Measurements from ENCODE around the gene GEN1.

GEN1 gene, protein sequence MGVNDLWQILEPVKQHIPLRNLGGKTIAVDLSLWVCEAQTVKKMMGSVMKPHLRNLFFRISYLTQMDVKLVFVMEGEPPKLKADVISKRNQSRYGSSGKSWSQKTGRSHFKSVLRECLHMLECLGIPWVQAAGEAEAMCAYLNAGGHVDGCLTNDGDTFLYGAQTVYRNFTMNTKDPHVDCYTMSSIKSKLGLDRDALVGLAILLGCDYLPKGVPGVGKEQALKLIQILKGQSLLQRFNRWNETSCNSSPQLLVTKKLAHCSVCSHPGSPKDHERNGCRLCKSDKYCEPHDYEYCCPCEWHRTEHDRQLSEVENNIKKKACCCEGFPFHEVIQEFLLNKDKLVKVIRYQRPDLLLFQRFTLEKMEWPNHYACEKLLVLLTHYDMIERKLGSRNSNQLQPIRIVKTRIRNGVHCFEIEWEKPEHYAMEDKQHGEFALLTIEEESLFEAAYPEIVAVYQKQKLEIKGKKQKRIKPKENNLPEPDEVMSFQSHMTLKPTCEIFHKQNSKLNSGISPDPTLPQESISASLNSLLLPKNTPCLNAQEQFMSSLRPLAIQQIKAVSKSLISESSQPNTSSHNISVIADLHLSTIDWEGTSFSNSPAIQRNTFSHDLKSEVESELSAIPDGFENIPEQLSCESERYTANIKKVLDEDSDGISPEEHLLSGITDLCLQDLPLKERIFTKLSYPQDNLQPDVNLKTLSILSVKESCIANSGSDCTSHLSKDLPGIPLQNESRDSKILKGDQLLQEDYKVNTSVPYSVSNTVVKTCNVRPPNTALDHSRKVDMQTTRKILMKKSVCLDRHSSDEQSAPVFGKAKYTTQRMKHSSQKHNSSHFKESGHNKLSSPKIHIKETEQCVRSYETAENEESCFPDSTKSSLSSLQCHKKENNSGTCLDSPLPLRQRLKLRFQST

DNA sequence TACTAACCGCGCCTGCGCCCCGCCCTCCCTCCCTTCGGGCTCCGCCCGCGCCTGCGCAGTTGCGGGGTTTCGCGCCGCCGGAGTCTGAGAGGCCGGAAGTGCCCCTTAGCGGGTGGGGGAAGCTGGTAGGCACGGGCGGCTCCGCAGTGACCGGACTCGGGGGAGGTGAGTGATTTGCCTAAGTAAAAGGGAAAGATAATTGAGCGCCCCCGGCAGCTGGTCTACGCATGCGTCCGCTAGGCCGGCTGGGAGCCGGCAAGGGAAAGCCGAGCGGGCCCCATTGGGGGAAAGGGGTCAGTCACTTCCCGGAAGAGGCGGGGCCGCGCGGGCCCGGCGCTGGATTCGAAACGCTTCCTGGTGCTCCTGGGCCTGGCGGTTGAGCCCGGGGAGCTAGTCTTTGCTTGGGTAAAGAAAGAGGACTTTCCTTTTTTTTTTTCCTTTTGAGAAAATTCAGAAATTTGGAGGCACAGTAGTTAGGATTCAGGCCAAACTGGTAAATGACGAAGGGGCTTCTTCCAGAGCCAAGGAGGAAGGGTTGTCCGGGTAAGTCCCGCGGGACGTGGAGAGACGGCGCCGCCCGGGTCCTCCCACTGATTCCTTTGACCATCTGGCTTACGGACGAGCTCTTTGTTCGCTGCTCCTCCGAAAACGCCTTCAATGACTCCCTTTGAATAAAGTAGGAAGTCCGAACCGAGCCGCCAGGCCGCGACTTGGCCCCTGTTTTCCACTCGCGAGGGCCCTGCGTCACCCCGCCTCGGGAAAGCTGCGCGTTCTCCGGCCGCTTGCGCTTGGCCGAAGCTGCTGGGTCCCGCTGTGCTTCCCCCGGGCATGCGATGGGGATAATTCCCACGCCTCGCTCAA lies at the start of gene GEN1, which contains the start of gene SMC6:
GEN1 (plus strand) TSS at position 336 of the 861 bp plus-strand sequence. CDS start 5,806 bp downstream, outside the sequence.
SMC6 (minus strand) TSS at position 8 of the 861 bp plus-strand sequence. CDS start 7,864 bp downstream, outside the sequence.
- DNase-seq, result peak; percentile 97

DNA sequence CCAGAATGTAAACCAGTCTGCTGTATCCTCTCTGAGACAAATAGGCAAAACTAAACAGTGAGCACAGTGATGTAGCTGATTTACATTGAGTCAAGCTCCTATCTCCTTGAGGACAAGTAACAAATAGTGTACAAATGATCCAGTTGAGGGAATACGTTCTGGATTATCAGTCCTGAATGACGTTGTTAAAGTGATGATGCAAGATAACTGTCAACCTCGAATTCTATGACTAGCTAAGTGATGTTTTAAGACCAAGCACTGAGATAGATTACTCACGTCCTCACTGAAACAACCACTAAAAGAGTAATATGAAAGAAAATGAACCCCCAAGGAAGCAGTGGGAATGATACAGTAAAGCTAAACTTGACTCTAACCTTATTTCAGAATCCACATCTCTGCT lies 47.1 kb upstream of the GEN1 start:
- no peak for DNase-seq

DNA sequence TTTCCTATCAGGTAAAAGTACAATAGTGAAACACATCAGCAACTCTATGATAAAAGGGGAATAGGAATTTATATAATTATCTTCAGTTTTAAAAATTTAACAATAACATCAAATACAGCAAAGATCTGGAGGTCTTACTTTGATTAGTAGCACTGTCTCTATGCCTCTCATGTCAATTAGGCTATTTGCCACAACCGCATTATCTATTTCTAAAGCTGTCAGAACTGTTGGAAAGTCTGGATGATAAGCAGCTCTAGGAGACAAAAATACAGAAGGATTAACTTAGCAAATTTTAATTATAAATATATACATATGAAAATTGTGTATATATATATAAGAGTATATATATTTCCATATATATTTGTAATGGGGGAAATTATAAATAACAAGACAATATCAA lies 45.4 kb upstream of the GEN1 start:
- no peak for DNase-seq

DNA sequence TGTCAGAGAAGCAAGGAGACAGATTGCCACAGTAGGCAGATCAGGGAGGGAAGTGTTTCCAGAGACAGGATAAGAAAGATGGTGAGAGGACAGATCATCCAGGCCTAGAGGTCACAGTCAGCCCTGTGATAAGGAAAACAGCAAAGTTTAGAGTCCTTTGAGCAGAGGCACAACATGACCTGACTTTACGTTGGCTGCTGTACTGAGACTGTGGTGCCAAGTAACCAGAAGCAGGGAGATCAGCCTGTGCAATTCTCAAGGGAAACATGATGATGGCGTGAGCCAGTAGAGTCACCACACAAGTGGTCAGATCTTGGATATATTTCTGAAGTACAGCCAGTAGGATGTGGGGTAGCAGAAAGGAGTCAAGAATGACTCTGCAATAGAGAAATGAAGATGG lies 44.0 kb upstream of the GEN1 start:
- no peak for DNase-seq

DNA sequence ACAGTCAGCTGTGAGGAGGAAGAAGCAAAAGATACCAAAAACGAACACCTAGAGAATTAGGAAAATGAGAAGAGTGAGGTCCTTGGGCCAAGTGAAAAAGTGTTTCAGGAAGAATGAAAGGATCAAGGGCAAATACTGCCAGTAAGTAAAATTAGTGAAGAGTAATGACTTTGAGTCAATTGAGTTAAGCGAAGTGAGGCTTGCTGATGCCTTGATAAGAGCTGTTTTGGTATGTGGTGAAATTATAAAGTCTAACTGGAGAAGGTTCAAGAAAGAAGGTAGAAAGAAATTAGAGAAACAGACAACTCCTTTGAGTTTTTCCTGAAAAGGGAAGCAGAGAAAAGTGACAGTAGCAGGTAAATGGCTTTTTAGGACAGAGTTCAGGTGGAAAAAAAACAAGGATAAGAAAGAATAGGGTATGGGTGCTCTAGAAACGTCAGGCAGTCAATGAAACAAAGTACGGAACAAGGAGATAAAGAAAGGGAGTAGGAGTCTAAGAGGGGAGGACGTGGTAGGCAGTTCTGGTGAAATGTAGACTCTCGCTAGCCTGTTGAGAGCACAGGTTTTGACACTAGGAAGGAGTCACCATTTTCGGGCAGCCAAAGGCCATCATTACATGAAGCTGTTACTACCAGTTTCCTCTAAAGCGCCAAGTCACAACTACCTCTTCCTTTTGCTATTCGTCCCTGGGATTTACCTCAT lies 43.2 kb upstream of the GEN1 start:
- DNase-seq, result no peak

DNA sequence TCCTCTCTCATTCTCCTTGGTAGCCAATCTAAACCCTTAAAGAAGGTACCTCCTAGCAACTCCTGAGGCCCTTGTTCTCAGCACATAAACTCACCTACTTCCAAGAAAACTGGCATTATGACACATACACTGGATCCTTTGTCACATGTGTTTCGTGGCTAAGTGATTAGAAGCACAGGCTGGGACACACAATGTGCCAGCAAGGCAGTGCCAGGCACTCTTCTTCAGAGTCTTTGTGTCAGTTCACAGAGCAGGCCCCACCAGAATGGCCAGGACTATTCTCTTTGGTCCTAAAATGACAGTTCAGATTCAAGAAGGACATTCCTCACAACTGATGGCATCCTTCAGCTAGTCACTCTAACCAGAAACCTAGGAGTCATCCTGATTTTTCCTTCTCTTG lies 40.6 kb upstream of the GEN1 start:
- DNase-seq, result no peak

DNA sequence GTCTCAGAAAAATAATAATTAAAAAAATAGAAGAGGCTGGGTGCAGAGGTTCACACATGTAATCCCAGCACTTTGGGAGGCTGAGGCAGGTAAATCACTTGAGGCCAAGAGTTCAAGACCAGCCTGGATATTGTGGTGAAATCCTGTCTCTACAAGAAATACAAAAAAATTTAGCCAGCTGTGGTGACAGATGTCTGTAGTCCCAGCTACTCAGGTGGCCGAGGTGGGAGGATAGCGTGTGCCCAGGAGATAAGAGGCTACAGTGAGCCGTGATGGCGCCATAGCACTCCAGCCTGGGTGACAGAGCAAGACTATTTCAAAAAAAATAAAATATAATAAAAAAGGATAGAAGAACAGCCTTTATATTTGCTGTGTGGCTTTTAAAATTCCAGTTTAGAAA lies 36.3 kb upstream of the GEN1 start:
- no peak for DNase-seq

DNA sequence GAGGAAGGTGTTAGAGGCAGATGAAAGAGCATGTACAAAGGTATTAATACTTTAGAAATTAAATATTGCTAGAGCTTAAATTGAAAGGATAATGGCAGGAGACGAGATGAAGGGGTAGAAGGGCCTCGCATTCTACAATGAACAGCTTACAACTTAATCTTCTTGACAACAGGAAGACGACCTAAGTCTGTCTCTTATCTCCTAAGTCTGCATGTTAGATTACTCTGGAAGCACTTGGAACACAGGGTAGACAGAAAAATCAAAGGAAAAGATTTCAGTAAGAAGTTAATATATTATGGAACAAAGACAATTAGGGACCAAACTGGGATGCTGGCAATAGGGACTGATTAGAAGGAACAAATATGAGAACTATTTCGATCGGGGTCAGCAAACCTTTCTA lies 35.2 kb upstream of the GEN1 start:
- DNase-seq, result no peak

DNA sequence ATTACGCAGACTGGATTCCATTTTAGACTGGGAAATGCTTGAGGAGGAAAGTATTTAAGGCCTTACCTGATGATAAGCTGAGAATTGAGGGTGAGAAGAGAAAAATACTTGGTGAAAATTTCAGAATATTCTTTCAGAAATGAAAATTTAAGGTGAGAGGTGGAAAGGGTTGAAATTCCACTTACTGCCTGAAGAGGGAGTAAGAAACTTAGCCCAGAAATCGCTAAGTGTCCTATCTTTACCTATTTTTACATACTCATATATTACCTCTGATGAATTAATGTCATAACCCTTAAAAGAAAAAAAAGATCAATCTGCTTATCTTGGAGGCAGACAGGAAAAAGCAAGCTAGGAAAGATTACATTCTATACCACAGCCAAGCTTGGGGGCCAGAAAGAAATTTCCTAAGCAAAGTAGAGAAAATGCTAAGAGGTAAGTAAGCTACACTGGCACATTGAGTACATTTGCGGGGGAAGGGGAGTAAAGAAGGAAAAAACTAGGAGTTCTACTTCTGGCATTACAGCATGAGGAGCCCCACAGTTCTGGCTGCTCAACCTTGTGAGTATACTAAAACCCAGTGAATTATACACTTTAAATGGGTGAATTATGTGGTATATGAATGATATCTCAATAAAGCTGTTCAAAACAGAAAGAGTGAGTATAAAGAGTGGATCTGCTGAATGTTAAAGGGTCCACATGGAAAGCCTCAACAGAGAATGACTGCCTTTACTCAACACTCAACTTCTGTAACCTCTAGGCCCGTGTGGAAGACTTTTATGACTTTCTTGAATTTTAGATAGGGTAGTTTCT lies 34.2 kb upstream of the GEN1 start:
- no peak for DNase-seq

DNA sequence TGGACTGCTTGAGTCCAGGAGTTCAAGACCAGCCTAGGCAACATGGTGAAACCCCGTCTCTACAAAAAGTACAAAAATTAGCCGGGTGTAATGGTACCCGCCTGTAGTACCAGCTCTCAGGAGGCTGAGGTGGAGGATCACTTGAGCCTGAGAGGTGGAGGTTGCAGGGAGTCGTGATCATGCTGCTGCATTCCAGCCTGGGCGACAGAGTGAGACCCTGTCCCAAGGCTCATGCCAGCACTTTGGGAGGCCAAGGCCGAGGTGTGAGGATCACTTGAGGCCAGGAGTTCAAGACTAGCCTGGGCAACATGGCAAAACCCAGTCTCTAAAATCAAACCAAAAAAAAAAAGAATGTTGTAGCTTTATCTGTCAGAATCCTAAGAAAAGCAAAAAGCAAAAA lies 25.7 kb upstream of the GEN1 start:
- DNase-seq, result no peak

DNA sequence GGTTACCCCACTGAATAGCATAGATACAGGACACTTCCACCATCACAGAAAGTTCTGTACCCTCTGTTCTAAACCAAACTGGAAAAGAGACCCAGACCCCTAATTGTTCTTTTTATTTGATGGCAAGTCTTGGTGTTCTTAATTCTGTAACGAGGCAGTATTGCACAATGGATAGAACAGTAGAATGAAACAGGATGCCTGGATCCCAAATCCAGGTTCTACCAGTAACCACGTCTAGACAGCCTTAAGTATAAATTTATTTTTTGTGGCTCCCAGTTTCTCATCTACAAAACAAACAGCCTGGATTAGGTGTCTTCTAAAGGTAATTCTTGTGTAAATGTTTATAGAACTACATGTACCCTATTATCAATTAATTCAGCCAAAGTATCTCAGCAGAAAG lies 24.1 kb upstream of the GEN1 start:
- no peak for DNase-seq

DNA sequence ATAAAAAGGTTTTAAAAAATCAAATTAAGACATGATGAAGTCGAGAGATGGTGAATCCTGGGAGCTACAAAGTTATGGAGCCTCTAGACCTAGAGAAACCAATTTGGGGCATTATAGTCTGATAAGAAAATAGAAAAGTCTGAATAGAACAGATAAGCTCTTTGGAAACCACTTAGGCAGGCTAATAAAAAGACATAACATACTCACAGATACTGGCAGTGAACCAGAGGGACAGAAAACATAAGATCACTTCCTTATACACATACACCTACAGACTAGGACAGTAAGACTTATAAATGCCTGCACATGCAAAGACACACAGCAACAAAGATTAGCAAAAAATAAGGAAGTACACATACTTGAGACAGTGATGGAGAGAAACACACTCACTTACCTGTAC lies 20.3 kb upstream of the GEN1 start:
- DNase-seq, result no peak

DNA sequence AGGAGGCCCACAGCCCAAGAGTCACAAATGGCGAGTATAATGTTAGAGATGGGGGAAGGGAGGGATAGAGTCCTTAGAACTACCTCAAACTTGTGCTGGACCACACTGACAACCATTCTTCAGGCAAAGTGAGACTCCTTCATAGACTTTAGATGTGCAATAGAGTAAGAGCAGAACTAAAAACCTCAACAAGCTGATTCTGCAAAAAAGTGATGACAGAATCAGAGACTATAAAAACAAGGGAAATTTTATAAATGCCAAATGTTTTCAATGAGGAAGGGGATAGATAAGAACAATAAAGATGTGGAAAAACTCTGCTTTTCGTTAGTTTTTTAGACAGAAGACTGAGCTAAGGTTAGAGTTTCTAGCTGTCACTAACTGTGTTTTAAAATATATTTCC lies 18.1 kb upstream of the GEN1 start:
- DNase-seq, result no peak

DNA sequence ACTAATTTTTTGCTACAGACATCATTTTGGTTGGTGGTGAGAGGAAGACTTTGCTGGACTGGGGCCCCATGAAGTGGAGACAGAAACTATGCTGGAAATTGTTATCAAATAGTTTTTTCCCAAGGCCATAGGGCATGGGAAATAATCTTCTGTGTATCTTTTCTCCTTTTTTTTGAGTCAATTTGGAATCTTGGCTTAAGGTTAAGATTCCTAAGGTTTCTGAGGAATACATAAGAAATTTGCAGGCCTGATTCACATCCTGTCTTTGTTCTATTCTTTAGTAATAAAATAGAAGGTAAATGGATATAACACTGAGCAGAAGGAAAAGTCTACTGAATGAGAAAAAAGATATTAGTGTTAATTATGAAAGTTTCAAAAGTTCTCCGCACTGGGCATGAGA lies 16.9 kb upstream of the GEN1 start:
- no peak for DNase-seq

DNA sequence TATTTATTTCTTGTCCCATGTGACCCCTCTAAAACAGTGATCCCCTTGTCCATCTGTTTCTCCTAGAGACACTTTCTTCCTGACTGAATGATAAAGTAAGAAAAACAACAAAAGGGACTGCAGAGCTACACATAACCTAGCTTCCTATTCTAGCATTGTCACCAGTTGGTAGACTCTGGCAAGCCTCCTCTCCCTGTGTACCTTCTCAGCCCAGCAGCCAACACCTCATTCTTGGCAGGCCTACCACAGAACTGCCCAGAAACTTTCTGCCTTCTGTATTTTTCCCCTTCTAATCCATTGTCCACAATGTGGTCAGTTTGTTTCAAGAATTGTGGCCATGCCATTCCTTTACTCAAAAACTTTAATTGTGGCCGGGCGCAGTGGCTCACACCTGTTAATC lies 13.7 kb upstream of the GEN1 start:
- no peak for DNase-seq

DNA sequence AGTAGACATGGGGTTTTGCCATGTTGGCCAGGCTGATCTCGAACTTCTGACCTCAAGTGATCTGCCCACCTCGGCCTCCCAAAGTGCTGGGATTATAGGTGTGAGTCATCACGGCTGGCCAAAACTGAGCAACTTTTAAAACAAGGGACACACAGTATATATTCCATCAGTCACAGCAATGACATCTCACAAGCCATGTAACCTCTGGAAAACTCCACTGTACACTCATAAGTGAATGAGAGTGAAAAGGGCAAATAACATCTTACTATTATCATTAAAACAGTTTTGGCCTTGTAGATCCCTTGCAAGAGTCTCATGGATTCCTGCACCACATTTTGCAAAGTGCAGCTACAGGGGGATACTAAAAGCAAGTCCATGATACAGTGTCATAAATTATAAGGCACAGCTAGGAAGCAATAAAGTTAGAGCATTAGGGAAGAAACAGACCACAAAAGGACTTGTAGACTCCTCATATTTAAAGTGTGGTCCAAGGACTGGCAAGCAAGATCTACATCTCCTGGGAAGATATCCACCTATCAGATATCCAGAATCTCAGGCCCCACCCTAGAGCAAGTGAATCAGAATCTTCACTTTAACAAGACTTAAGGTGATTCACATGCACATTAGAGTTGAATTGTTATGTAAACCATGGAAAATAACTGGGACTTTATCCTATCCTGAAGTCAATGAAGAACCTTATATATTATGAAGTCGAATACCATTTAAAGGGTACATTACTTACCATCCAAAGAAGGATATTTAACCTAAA lies 6.1 kb upstream of the GEN1 start:
- no peak for DNase-seq

DNA sequence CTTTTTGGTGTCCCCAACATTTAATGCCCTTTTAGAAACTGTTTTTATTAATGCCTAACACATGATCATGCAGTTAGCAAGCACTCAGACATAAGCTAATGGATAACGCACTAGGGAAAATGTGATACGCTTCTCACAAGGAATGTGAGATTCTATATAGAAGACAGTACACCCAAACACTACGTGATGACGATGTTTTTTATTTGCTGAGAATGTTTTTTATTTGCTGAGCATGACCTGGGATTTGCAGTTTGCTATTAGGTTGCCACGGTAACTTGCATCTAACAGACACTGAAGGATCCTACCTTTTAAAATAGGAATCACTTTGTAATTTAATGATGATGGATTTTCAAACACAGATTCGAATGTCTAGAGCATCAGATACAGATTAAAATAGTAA lies 5.2 kb upstream of the GEN1 start:
- no peak for DNase-seq

DNA sequence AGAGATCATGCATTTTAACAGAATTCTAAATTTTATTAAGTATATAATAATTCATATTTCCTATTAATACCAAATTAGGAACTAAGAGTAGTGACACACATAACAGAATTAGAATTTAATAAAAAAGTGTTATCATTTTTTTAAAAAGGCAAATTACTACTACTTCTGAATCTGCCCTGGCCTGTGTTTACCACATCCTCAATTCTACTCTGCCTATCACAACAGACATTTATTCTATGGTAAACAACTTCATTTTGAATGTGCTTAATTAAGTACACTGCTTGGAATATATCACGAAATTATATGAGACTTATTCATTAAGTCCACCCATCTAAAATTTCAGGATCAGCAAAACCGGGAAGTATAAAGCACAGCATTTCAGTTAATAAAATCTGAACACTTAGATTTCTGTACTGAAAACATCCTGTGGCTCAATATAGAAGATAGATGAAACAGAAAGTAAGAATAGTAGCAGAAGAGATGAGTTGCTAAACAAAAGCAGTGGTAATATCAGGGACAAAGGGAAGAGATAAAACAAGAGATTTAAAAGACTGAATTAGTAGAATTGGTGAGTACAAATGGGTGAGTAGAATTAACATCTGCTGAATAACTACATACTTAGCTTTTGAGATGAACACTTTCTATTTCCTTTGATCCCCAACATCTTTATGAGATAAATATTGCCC lies 4.0 kb upstream of the GEN1 start:
- no peak for DNase-seq

DNA sequence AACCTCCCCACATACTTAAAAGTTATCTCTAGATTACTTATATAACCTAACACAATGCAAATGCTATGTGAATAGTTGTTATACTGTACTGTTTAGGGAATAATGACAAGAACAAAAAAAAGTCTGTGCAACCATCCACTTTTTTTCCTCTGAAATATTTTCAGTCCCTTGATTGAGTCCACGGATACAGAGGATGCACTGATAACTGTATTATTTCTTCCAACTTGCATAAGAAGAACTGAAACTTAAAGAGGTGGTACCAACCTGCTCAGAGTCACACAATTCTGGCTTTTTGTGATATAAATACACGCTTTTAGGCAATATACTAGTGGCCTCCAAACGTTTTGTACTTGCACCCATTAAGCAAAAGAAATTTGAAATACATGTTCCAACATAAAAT lies 1.7 kb upstream of the GEN1 start:
- DNase-seq, result no peak
